Astrocyte (in vitro differentiated cells and primary cell): Measurements from ENCODE around the gene PSEN2. TPM values are rescaled to one million over a fixed set of nuclear protein-coding genes. Genes with fewer than 3 reads are reported as not detected.

Experiments
- DNase-seq: peaks from one replicate; pipeline ENCODE4 v3.0.0-alpha.2; 2010; ENCODE audit warnings: low read depth
- FAIRE-seq: peaks from 2 replicates; lab custom pipeline; 2011; peaks lifted over from hg19 to GRCh38; lab: Jason Lieb, UNC
- H2AFZ ChIP-seq: 2 replicates; pipeline ENCODE4 v1.6.0; 2012; ENCODE audit warnings: low read depth, low read length, inconsistent platforms
- H3K27ac ChIP-seq: 2 replicates; pipeline ENCODE4 v1.5.1; 2011; ENCODE audit warnings: low read depth, low read length, inconsistent platforms
- H3K27me3 ChIP-seq: 2 replicates; pipeline ENCODE4 v1.6.0; 2011; ENCODE audit warnings: low read length, inconsistent platforms; ENCODE audit not compliant: insufficient read depth
- H3K36me3 ChIP-seq: 2 replicates; pipeline ENCODE4 v1.5.1; 2011; ENCODE audit warnings: low read length, inconsistent platforms; ENCODE audit not compliant: insufficient read depth
- H3K4me1 ChIP-seq: 2 replicates; pipeline ENCODE4 v1.5.1; 2011; ENCODE audit warnings: low read length, inconsistent platforms; ENCODE audit not compliant: insufficient read depth
- H3K4me2 ChIP-seq: 2 replicates; pipeline ENCODE4 v1.6.0; 2012; ENCODE audit warnings: low read length, inconsistent platforms
- H3K4me3 ChIP-seq: 2 replicates; pipeline ENCODE4 v1.5.1; 2011; ENCODE audit warnings: low read depth, mild to moderate bottlenecking, low read length, inconsistent platforms; ENCODE audit not compliant: insufficient read depth
- H3K79me2 ChIP-seq: 2 replicates; pipeline ENCODE4 v1.6.0; 2012; ENCODE audit warnings: mild to moderate bottlenecking, low read length, inconsistent platforms; ENCODE audit not compliant: insufficient read depth
- H3K9ac ChIP-seq: 2 replicates; pipeline ENCODE4 v1.6.0; 2012; ENCODE audit warnings: mild to moderate bottlenecking, low read length, inconsistent platforms
- H3K9me3 ChIP-seq: 2 replicates; pipeline ENCODE4 v1.5.1; 2012; ENCODE audit warnings: low read depth, mild to moderate bottlenecking, low read length, inconsistent platforms; ENCODE audit not compliant: insufficient read depth
- H4K20me1 ChIP-seq: 2 replicates; pipeline ENCODE4 v1.6.0; 2012; ENCODE audit warnings: low read length, inconsistent platforms; ENCODE audit not compliant: insufficient read depth
- H3K27ac Mint-ChIP-seq: one replicate; pipeline ENCODE4 v1.8.0; 2021; ENCODE audit warnings: mild to moderate bottlenecking, mixed read lengths; ENCODE audit not compliant: unreplicated experiment
- H3K27me3 Mint-ChIP-seq: one replicate; pipeline ENCODE4 v1.8.0; 2021; ENCODE audit warnings: low read depth, mixed read lengths; ENCODE audit not compliant: unreplicated experiment
- H3K36me3 Mint-ChIP-seq: one replicate; pipeline ENCODE4 v1.8.0; 2021; ENCODE audit warnings: low read depth, mixed read lengths; ENCODE audit not compliant: unreplicated experiment
- H3K4me1 Mint-ChIP-seq: one replicate; pipeline ENCODE4 v1.8.0; 2021; ENCODE audit warnings: low read depth, mixed read lengths; ENCODE audit not compliant: unreplicated experiment
- H3K4me3 Mint-ChIP-seq: one replicate; pipeline ENCODE4 v1.8.0; 2021; ENCODE audit warnings: mild to moderate bottlenecking, moderate library complexity, mixed read lengths; ENCODE audit not compliant: unreplicated experiment
- H3K9me3 Mint-ChIP-seq: one replicate; pipeline ENCODE4 v1.8.0; 2021; ENCODE audit warnings: mild to moderate bottlenecking, mixed read lengths; ENCODE audit not compliant: unreplicated experiment
- CTCF ChIP-seq: IDR thresholded peaks from 2 replicates; pipeline ENCODE4 v1.5.1; 2011; ENCODE audit warnings: low read depth, mild to moderate bottlenecking, inconsistent platforms, low read length, moderate library complexity; ENCODE audit not compliant: insufficient read depth
- EZH2 ChIP-seq: IDR thresholded peaks from 2 replicates; pipeline ENCODE4 v1.6.1; 2012; ENCODE audit warnings: mild to moderate bottlenecking, low read length, inconsistent platforms; ENCODE audit not compliant: insufficient read depth
- total RNA-seq: library from RNA; stranded (reverse); gene quantifications from 2 replicates; pipeline ENCODE4 v1.2.1, GENCODE V29; 2021

Gene PSEN2
- total RNA-seq, 1 donor from 2014 or later: 12.4 TPM

- H3K79me2 ChIP-seq: no peaks in the 10 kb centered on the region
- no peaks in the 10 kb centered on the region for H3K9me3 ChIP-seq
- FAIRE-seq (no peak), DNase-seq (no peak)
- H3K4me1 ChIP-seq: no peaks in the 10 kb centered on the region
- peaks cover 1% of the 10 kb centered on the region for H3K4me1 Mint-ChIP-seq
- no peaks in the 10 kb centered on the region for H3K9me3 Mint-ChIP-seq
- H3K27me3 ChIP-seq: no peaks in the 10 kb centered on the region
- H3K9ac ChIP-seq: no peak overlapping the region
- no peak overlapping the region for H3K4me3 ChIP-seq
- H3K4me2 ChIP-seq: no peak overlapping the region
- no peaks in the 10 kb centered on the region for H4K20me1 ChIP-seq
- TF ChIP-seq EZH2: no peak
- no peak for TF ChIP-seq CTCF
- H2AFZ ChIP-seq: no peak overlapping the region
- H3K36me3 Mint-ChIP-seq: peaks cover 11% of the 10 kb centered on the region
- H3K27ac ChIP-seq: no peak overlapping the region
- H3K4me3 Mint-ChIP-seq: no peak overlapping the region
- no peaks in the 10 kb centered on the region for H3K36me3 ChIP-seq
- H3K27me3 Mint-ChIP-seq: no peaks in the 10 kb centered on the region
- no peak overlapping the region for H3K27ac Mint-ChIP-seq
These were observed 27.8 kb downstream of the PSEN2 start for GRCh38 chr1:226898246-226898645.

GRCh38 chr1:226901421-226901820 lies 31.0 kb downstream of the PSEN2 start:
- H2AFZ ChIP-seq: no peak overlapping the region
- Mint-ChIP-seq H3K4me1 (peaks cover 7% of the 10 kb centered on the region), H3K36me3 (peaks cover 4% of the 10 kb centered on the region), H3K4me3 (no peak overlapping the region), H3K27me3 (no peaks in the 10 kb centered on the region), H3K27ac (no peak overlapping the region), H3K9me3 (no peaks in the 10 kb centered on the region)
- H3K27ac ChIP-seq: no peak overlapping the region
- no peaks in the 10 kb centered on the region for H3K79me2 ChIP-seq
- H4K20me1 ChIP-seq: no peaks in the 10 kb centered on the region
- no peaks in the 10 kb centered on the region for H3K9me3 ChIP-seq
- DNase-seq: no peak
- TF ChIP-seq CTCF: no peak
- no peak for TF ChIP-seq EZH2
- H3K9ac ChIP-seq: no peak overlapping the region
- no peaks in the 10 kb centered on the region for H3K27me3 ChIP-seq
- FAIRE-seq: no peak
- no peaks in the 10 kb centered on the region for H3K4me1 ChIP-seq
- H3K4me3 ChIP-seq: no peak overlapping the region
- no peak overlapping the region for H3K4me2 ChIP-seq
- no peaks in the 10 kb centered on the region for H3K36me3 ChIP-seq

- FAIRE-seq (no peak), DNase-seq (no peak)
- Histone ChIP-seq H3K4me1 (no peaks in the 10 kb centered on the region), H3K9me3 (no peaks in the 10 kb centered on the region), H3K36me3 (no peaks in the 10 kb centered on the region), H3K79me2 (no peaks in the 10 kb centered on the region), H4K20me1 (no peaks in the 10 kb centered on the region), H3K27ac (no peak overlapping the region), H3K4me3 (no peak overlapping the region), H3K9ac (no peak overlapping the region), H3K27me3 (no peaks in the 10 kb centered on the region), H3K4me2 (no peak overlapping the region), H2AFZ (no peak overlapping the region)
- Mint-ChIP-seq H3K4me3 (no peak overlapping the region), H3K36me3 (peaks cover 5% of the 10 kb centered on the region), H3K4me1 (peaks cover 7% of the 10 kb centered on the region), H3K9me3 (no peaks in the 10 kb centered on the region), H3K27ac (no peak overlapping the region), H3K27me3 (no peaks in the 10 kb centered on the region)
- TF ChIP-seq CTCF: no peak
- TF ChIP-seq EZH2: no peak
These were observed 32.2 kb downstream of the PSEN2 start for GRCh38 chr1:226902601-226903000.
